Hepatocyte (in vitro differentiated cells): ENCODE data around the gene FIP1L1.

Experiments used
- CTCF ChIP-seq: fragments of 200-600 bp; sonication (generic); IDR thresholded peaks from 2 replicates; pipeline ENCODE4 v1.5.1; 2016; ENCODE audit warnings: antibody characterized with exemption, mild to moderate bottlenecking; ENCODE audit not compliant: poor library complexity
- EZH2phosphoT487 ChIP-seq: fragments of 200-600 bp; sonication (generic); IDR thresholded peaks from one replicate; pipeline ENCODE4 v1.6.1; 2018; ENCODE audit warnings: antibody characterized with exemption, mild to moderate bottlenecking, low read depth, moderate library complexity; ENCODE audit not compliant: unreplicated experiment, severe bottlenecking

GRCh38 chr4:53455766-53456165 lies 78.3 kb downstream of the FIP1L1 start:
- TF ChIP-seq CTCF: no peak
- TF ChIP-seq EZH2phosphoT487: no peak
